GM18508 (cell line): ENCODE measurements around the gene CARMIL1.

Source experiments
- ATAC-seq: cut with Tn5 transposase; IDR thresholded peaks from one replicate; pipeline ENCODE4 v1.9.1; 2021; ENCODE audit warnings: moderate number of reproducible peaks; ENCODE audit not compliant: insufficient read depth, unreplicated experiment

The CARMIL1 gene

DNA sequence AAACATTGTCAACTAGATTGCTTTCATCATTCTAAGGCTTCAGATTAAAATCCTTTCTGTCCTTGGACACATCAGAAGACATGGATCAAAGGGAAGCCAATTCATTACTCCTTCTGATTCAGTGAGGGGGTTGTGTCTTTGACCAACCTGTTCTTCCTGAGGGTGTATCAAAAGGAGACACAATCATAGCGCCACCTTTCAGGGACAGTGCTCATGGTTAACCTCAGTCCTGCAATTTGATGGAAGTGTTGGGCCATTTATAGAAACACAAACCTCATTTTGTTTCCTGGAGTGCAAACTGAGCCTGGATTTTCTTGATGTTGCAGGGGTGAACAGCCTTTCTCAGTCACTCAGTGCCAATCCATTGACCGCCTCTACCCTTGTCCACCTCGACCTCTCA lies 209.0 kb downstream of the CARMIL1 start:
- ATAC-seq: no peak

DNA sequence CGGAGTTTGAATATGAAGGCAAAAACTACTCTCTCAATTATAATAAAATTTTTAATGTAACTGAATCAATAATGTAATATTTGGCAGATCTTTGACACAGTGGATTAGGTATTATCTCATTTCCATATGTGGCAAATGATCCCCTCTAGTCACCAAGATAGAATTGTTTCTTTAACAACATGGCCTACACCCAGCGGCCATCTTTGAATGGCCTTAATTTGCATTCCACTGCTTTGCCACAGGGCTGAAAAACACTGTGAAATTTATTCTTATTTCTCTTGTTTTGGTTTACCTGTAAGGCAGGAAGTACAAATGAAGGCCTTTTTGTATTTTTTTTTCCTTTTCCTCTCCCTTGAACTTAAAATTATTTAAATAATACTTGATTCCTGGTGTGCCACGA lies 210.2 kb downstream of the CARMIL1 start:
- ATAC-seq: no peak

DNA sequence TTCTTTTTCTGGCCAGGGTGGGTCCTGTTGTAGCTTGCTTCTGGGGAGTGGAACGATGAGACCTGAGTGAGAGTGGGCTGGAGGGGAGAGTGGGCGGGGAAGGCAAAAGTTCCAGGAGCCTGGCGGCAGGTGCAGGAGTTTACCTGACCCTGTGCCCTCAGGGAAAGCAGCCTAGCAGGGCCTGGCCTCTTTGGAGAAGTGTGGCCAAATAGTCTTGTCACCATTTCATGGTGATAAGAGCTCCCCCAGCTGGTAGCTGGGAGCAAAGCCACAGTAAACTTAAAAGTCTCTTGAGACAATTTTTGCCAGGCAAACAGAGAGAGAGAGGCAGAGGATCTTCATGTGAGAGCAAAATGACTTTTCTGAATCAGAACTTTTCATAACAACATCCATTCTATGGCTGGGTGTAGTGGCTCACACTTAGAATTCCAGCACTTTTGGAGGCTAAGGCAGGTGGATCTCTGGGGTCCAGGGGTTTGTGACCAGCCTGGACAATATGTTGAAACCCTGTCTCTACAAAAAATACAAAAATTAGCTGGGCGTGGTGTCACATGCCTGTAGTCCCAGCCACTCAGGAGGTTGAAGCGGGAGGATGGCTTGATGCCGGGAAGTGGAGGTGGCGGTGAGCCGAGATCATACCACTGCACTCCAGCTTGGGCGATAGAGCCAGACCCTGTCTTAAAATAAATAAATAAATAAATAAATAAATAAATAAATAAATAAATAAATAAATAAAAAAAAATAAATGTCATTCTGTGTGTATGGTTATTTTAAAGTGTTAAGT lies 211.0 kb downstream of the CARMIL1 start:
- ATAC-seq: no peak

DNA sequence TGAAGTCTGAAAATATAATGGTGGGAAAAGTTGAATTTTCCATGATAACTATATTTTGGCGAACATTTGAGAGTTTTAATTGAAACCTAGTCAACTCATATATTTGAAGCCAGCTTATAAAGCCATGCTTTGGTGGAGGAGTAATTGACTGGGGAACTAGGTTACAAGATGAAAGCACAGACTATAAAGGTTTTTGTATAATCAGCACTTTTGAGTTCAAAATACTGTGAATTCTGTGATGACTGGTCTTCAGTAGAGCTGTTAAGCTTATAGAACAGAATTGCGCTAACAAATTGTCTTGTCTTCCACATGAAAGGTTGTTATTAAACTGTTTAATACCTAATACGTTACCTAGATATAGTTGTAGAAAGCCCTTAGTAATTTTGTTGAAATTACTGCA lies 213.8 kb downstream of the CARMIL1 start:
- no peak for ATAC-seq

DNA sequence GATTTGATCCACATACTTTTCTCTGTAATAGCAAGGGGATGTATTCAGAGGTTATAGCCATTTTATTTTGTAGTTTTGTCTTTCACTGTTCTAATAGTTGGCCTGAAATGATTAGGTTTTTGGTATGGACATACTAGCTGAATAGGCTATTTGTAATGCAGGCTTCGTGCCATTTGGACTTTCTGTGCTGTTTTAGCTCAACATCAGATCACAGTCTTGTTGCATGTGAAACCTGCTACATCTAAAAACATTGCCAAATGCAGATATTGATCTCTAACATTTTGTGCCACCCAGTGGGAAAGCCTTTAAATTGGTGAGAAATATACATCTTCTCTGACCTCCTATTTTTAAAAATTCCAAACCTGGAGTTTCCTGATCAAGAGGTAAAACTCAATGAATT lies 215.3 kb downstream of the CARMIL1 start:
- no peak for ATAC-seq

DNA sequence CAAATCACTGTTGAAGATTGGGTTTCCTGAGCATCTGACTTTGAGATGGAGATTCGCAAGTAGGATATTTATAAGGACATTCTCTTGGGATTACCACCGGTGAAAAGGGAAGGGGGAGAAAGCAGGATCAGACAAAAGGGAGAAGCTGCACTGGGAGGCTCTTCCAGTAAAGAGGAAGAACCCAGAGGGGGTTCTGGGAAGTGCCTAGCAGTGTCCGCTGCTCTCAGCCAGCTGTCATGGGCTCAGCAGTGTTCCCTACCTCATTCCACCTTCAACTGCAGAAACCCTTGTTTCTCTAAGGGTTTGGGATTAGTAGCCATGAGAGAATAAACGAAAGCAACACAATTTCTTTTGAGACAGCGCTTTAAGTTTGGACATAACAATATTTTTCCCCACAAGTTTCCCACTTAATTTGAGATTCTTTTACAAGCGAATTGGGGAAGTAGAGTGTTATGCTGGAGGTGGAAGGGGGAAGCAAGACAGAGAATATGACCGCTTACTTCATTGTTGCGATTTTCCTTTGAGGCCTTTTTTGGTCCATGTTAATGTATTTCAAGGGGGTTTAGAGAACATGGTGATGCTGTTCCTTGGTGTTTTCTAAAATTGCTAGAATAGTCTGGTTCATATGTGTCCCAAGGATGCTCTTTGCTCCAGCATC lies 218.3 kb downstream of the CARMIL1 start:
- ATAC-seq: no peak

DNA sequence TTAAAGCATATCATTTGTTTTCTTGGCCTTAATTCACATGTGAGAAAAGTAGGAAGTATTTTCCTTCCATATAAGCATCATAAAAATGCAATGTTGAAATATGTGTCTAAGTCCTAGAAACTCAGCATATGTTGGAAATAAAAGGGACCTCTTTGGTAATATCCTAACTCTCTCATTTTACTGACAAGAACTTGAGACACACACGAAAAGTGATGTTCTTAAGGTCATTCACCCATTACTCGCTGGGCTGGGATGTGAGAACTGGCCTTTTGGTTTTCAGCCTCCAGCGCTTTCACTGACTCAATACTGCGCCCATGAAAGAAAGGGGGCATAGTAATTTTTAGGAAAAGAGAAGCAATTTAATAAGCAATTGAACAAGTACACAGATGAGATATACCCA lies 219.3 kb downstream of the CARMIL1 start:
- no peak for ATAC-seq

DNA sequence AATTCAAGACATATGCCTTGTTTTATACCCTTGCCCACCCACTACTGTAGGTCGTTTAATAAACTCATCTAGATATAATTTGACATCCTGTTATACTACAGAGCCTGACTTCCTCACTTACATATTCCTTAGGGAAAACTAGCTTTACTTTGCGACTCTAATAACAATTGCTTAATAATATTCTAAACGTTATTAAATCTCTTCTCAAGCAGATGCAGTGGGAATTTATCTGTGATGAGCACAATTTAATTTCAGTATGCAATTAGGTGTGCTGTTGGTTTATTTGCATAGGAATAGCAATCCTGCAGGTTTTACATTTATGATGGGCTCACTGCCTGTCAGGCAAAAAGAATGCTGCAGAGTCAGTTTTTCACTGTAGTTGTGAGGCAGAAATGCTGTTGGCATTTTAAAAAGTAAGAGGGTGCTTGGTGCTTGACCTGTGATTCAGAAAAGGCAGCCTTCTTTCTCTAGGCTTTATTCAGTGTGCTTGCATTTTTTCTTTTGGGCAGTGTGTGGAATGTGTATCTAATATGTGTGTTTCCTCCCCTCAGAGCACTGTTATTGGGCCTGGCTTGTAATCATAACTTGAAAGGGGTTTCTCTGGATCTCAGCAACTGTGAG lies 220.6 kb downstream of the CARMIL1 start:
- ATAC-seq: no peak

DNA sequence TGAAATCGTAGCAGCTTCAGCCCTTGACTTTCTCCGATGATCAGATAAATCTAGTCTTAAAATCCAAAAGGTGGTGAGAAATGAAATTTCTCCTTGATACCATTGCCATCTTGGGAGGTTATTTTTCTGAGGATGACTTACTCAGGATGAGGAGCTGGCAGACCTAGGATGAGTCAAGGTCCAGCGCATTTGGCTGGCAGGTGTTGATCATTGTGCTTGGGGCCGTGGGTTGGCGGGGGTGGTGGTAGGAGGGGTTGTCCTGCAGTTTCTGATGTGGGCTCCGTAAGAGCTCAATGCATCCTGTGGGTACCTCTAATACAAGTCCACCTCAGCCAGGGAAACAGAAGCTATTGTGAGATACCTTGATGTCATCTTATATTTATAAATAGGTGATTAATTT lies 224.5 kb downstream of the CARMIL1 start:
- no peak for ATAC-seq

DNA sequence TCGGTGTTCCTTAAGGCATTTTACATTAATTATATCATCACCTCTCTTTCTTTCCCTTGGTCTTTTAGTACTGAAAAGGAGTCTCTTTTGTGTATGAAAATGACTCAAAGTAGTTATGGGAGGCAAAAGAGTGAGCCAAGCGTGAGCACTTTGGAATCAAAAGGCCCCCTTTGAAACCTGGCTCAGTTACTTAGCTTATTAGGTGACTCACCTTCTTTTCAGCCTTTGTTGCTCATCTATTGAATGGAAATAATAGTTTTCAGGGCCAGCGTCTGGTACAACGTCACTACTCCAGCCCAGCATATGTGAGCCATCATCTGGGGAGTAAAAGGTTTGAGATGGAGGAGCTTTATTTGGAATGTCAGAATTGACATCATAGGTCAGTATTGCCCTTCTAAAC lies 225.5 kb downstream of the CARMIL1 start:
- no peak for ATAC-seq

DNA sequence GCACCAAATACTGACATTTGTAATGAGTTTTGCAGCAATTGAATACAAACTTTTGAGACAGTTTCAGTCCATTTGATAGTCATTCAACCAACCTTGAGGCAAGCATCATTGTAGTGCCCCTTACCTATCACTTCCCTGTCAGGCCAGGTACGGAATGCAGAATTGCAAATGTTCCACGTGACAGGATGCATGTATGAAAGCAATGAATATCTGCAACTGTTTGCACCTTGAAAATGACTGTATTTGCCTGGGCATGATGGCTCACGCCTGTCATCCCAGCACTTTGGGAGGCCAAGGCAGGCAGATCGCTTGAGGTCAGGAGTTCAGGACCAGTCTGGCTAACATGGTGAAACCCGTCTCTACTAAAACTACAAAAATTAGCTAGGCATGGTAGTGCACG lies 226.8 kb downstream of the CARMIL1 start:
- no peak for ATAC-seq

DNA sequence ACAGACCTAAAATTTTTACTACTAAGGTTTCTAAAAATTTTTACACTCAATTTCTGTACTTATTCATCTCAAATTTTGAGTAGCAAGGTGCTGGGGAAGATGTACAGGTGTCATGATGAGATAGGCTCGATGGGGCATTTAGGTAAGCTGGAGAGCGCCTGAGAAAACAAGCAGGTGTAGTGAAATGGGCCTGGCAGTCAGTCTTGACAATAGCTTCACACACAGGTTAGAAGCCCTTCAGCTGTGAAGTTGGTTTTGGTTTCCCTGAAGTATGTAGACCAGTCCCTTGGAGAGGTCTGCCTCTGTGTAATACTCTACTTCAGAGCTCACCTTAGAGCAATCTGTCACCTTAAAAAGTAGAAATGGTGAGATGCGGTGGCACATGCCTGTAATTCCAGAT lies 228.9 kb downstream of the CARMIL1 start:
- no peak for ATAC-seq

DNA sequence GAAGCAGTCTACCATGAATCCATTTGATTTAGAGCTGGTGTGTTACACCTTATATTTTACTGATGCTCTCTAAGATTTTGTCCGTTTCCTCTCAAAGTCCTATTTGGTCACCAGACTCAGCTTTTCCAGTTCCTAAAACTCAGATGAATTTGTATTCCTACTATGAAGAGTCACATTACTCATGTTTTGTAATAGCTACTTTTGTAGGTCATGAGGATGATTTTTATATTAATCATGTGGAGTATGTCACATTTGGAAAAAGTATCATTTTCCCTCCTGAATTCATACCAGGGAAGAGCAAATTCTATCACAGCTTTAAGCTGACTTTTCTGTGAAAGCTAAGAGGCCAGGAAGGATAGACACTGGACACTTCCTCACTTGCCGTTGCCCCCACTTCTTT lies 232.2 kb downstream of the CARMIL1 start:
- ATAC-seq: no peak

DNA sequence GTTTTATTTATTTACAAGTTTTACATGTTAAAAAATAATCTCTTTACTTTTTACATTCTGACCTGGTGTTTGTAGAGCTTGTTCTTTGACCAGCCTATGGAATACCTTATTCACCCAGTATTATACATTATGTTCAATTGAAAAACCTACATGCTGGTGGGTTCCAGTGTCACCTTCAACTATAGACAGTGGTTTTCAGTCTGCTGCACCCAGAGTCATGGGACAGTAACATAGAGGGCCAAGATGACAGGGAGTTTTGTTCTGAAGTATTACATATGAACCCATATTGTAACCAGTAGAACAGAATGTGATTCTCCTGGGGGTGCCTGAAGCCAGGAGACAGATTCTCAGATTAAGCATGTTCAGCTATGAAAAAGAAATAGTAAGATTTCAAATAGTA lies 233.4 kb downstream of the CARMIL1 start:
- no peak for ATAC-seq

DNA sequence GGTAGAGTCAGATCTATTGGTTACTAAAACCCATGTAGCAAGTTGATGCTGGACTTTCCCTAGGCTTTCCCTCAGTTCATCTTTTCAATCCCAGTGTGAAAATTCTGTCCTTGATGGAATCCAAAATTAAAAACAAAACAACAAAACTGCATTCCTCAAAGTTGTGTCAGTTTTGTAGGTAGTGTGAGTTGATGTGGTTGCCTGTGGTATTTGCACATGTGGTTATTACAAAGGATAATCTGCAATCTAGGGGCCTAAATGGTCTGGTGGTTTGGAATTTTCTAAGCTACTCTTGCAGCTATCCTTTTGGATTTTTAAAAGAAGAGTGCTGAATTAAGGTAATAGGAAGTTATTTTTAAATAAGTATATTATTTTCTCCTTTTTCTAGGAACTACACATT lies 240.7 kb downstream of the CARMIL1 start:
- no peak for ATAC-seq

DNA sequence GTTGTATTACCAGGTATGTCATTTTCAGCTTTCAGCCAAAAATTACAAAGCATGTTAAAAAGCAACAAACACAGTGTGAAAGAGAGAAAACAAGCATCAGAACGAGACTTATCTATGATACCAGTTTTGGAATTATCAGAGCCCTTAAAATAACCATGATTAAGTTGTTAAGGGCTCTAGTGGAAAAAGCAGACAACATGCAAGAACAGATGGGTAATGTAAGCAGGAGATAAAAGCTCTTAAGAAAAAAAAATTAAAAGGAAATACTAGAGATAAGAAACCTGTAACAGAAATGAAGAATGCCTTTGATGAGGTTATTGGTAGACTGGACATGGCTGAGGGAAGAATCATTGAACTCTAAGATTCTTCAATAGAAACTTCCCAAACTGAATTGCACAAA lies 245.4 kb downstream of the CARMIL1 start:
- no peak for ATAC-seq

DNA sequence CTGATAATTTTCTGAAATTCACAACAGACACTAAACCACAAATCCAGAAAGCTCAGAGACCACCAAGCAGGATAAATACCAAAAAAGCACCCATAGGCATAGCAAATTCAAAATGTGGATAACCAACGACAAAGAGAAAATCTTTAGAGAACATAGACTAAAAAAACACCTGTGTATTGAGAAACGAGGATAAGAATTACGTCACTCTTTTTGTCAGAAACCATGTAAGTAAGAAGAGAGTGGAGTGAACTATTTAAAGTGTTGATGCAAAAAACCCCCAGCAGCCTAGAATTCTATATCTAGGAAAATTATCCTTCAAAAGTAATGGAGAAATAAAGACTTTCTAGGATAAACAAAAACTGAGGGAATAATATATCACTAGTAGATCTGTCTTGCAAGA lies 245.9 kb downstream of the CARMIL1 start:
- no peak for ATAC-seq

DNA sequence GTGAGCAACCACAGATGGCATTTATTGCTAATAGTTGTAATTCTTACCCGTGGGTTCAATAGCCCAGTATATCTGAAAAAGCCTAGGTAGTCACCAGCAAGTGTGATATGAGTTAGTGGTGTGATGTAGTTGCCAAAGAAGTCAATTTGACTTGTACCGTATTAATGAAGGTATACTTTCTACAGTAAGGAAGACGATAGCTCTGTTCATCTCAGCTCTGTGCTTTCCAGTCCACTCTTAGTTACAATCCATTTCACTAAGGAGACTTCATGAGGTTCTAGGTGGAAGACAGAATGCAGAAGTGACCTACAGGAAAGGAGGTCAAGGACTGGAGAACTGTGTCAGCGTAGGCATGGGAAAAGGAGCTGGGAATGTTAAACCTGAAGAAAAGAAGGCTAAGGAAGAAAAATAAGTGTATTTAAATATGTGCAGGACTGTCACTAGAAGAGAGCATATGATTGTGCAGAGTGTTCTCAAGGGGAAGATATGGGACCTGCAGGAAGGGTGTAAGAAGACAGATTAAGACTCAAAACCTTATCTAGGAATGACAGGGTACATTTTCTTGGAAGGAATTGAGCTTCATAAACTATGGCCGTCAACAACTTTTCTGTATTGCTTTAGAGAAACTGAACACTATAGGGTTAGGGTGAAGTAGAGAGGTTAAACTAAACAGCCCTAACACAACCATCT lies 255.9 kb downstream of the CARMIL1 start:
- no peak for ATAC-seq

DNA sequence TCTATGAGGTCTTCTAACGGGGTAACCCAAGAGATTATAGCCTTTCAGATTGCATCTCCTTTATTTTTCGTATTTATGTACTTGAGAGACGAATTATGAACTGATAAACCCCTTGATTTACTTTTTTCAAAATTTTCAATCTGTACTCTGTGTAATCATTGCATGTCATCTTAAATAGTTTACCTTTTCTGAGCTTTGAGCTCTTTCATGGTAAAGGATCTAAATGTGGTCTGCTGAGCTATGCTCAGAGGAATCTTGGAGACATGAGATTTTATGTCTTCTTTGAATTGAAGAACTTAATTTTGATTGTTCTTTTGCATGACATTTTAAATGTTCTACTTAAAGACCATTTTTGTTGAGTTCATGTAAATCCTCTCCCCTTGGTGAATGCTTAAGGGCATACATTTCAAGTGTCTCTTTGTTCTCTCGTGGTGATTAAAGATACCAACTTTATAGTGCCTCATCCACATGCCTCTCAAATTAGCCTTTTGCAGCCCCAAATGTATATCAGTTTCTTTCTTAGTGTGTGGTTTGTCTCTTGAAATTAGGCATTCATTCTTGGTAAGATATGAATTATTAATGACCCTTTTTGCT lies 256.6 kb downstream of the CARMIL1 start:
- no peak for ATAC-seq

DNA sequence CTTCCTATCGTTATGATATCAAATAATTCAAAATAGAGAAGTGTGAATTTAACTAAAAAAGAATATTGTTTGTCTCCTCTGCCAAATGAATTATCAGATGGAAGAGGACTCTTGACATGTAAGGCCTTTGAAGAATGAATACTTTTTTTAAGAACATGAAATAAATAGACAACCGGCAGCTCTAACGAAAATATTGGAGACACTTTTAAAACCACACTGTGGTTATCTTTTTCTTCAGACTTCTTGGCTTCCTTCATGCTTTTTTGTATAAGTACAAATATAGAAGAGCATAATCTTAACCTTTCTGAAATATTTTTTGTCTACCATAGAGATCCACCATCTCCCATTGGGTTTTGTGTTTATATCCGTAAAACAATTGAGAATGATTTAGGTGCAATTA lies 257.6 kb downstream of the CARMIL1 start:
- no peak for ATAC-seq
